HG02938 (cell line): Measurements from ENCODE around the gene BCKDHA.
"Not testable (repeated sequence)": the region's sequence is repeated elsewhere in the genome, so short reads cannot be mapped to it uniquely, and the experiment has no call there.

Experiments
- ATAC-seq: cut with Tn5 transposase; IDR thresholded peaks from one replicate; pipeline ENCODE4 v1.9.1; 2021; ENCODE audit warnings: mild to moderate bottlenecking, moderate library complexity; ENCODE audit not compliant: unreplicated experiment

BCKDHA gene

GRCh38 chr19:41424335-41425173 is 26.9 kb downstream of the BCKDHA start:
- no peak for ATAC-seq

- ATAC-seq: no peak
Observed at GRCh38 chr19:41425174-41426115, 27.8 kb downstream of the BCKDHA start.

GRCh38 chr19:41426116-41426841 is 28.7 kb downstream of the BCKDHA start:
- no peak for ATAC-seq

GRCh38 chr19:41426952-41427646 is 29.5 kb downstream of the BCKDHA start, which contains the start of gene B3GNT8:
B3GNT8 (minus strand) TSS chr19:41427374; CDS start chr19:41426778, 596 bp downstream.
- no peak for ATAC-seq

- no peak for ATAC-seq
Observed at GRCh38 chr19:41427647-41428480, 30.2 kb downstream of the BCKDHA start.

GRCh38 chr19:41428481-41428859 is 30.9 kb downstream of the BCKDHA start:
- no peak for ATAC-seq

- ATAC-seq: no peak
Observed at GRCh38 chr19:41430922-41431321, 33.3 kb downstream of the BCKDHA start.

- ATAC-seq: no peak
Observed at GRCh38 chr19:41431426-41432386, 34.1 kb downstream of the BCKDHA start.

GRCh38 chr19:41433171-41433570 is 35.6 kb downstream of the BCKDHA start:
- no peak for ATAC-seq

GRCh38 chr19:41434450-41434849 is 36.8 kb downstream of the BCKDHA start:
- no peak for ATAC-seq

- ATAC-seq: not testable (repeated sequence)
Observed at GRCh38 chr19:41435376-41435775, 37.8 kb downstream of the BCKDHA start.

- no peak for ATAC-seq
Observed at GRCh38 chr19:41435936-41436673, 38.5 kb downstream of the BCKDHA start.

GRCh38 chr19:41436674-41436951 is 39.0 kb downstream of the BCKDHA start:
- ATAC-seq: no peak

- ATAC-seq: no peak
Observed at GRCh38 chr19:41437944-41438574, 40.4 kb downstream of the BCKDHA start.

- peak; percentile 89 for ATAC-seq
Observed at GRCh38 chr19:41439441-41440222, 42.0 kb downstream of the BCKDHA start, which contains the start of gene DMAC2. DMAC2 (minus strand) TSS chr19:41439912; CDS start chr19:41439899, 13 bp downstream.

- no peak for ATAC-seq
Observed at GRCh38 chr19:41441321-41441945, 43.8 kb downstream of the BCKDHA start.
